A549 (cell line): ENCODE measurements around the gene COMT. TPM values are rescaled to one million over a fixed set of nuclear protein-coding genes. Genes with fewer than 3 reads are reported as not detected.

Experiments
- ATAC-seq, 2 experiments: fragments of 200-7000 bp in 1 of 2; fragments of >200 bp in 1 of 2; cut with Nextera tagmentation in 1 of 2; cut with Tn5 transposase in 1 of 2; 3 replicates each; pipeline versions ENCODE4 v1.8.0 to v1.9.1; 2018 to 2020; ENCODE audit warnings: mild to moderate bottlenecking in 1 of 2, moderate library complexity in 1 of 2
- CTCF ChIA-PET: fragments of 300-600 bp; sonication (Branson Sonifier 250); formaldehyde crosslinking; extraction: SDS; loops from one replicate; lab custom pipeline; 2021; ENCODE audit warnings: antibody characterized with exemption, inconsistent platforms; lab: Yijun Ruan, JAX
- POLR2A ChIA-PET: fragments of 350-600 bp; formaldehyde crosslinking; extraction: SDS; loops from one replicate; lab custom pipeline; 2021; ENCODE audit warnings: antibody characterized with exemption, inconsistent platforms; lab: Yijun Ruan, JAX
- DNase-seq, 2 experiments: peaks; one replicate each; pipeline versions ENCODE4 v3.0.0 to v3.0.0-alpha.2; 2011 to 2016; ENCODE audit warnings: low read depth in 1 of 2, low spot score in 1 of 2
- FAIRE-seq: peaks from 2 replicates; lab custom pipeline; 2011; peaks lifted over from hg19 to GRCh38; lab: Jason Lieb, UNC
- H3K27ac ChIP-seq, 2 experiments: fragments of >200 bp; sonication (Bioruptor Twin); formaldehyde crosslinking; 3 replicates each; pipeline ENCODE4 v1.5.1; 2016 to 2017
- H3K4me1 ChIP-seq: fragments of >200 bp; sonication (Bioruptor Twin); formaldehyde crosslinking; 3 replicates; pipeline ENCODE4 v1.6.1; 2016
- H3K4me2 ChIP-seq: fragments of >200 bp; sonication (Bioruptor Twin); formaldehyde crosslinking; 3 replicates; pipeline ENCODE4 v1.6.1; 2016
- H3K4me3 ChIP-seq: fragments of >200 bp; sonication (Bioruptor Twin); formaldehyde crosslinking; 3 replicates; pipeline ENCODE4 v1.5.1; 2016
- H3K9me3 ChIP-seq: fragments of >200 bp; sonication (Bioruptor Twin); formaldehyde crosslinking; 3 replicates; pipeline ENCODE4 v1.6.1; 2016
- CTCF ChIP-seq: fragments of >200 bp; sonication (Bioruptor Twin); formaldehyde crosslinking; IDR thresholded peaks from 3 replicates; pipeline ENCODE4 v1.5.1; 2016
- E2F6 ChIP-seq: IDR thresholded peaks from 2 replicates; pipeline ENCODE4 v1.6.1; 2012; ENCODE audit warnings: low read depth, borderline replicate concordance
- ELK1 ChIP-seq: fragments of 150-350 bp; IDR thresholded peaks from 2 replicates; pipeline ENCODE4 v1.6.1; 2014; ENCODE audit warnings: low read depth, mild to moderate bottlenecking, low read length
- EP300 ChIP-seq, 2 experiments: fragments of >200 bp; sonication (Bioruptor Twin); formaldehyde crosslinking; IDR thresholded peaks; 2 replicates in 1 of 2; 3 replicates in 1 of 2; pipeline ENCODE4 v1.6.1; 2016 to 2017
- FOSB ChIP-seq: fragments of 250-450 bp; sonication (Bioruptor Pico); IDR thresholded peaks from 2 replicates; pipeline ENCODE4 v1.5.0; 2020; ENCODE audit warnings: mild to moderate bottlenecking, moderate library complexity
- HMGXB4 ChIP-seq: fragments of 250-450 bp; sonication (Bioruptor Pico); IDR thresholded peaks from 2 replicates; pipeline ENCODE4 v1.5.0; 2021; ENCODE audit warnings: mild to moderate bottlenecking, moderate library complexity, borderline replicate concordance
- HOXB13 ChIP-seq: fragments of 250-450 bp; sonication (Bioruptor Pico); IDR thresholded peaks from 2 replicates; pipeline ENCODE4 v1.5.0; 2020; ENCODE audit warnings: low read depth, mild to moderate bottlenecking, moderate library complexity
- HOXB5 ChIP-seq: fragments of 250-450 bp; sonication (Bioruptor Pico); IDR thresholded peaks from 2 replicates; pipeline ENCODE4 v1.5.0; 2020; ENCODE audit warnings: mild to moderate bottlenecking, moderate library complexity
- NFE2L2 ChIP-seq: fragments of 150-350 bp; conservative IDR thresholded peaks from 2 replicates; pipeline ENCODE4 v1.6.1; 2014; ENCODE audit warnings: low read length
- NR3C1 ChIP-seq: fragments of >200 bp; sonication (Bioruptor Twin); formaldehyde crosslinking; IDR thresholded peaks from 3 replicates; pipeline ENCODE4 v1.6.1; 2017
- PBX3 ChIP-seq: IDR thresholded peaks from 2 replicates; pipeline ENCODE4 v1.6.1; 2012
- PHF8 ChIP-seq: fragments of 200-600 bp; sonication (generic); IDR thresholded peaks from 2 replicates; pipeline ENCODE4 v1.6.1; 2016; ENCODE audit warnings: low read depth, mild to moderate bottlenecking, antibody characterized with exemption, moderate library complexity, borderline replicate concordance
- POLR2AphosphoS2 ChIP-seq: conservative IDR thresholded peaks from 2 replicates; pipeline ENCODE4 v1.6.1; 2012; ENCODE audit warnings: low read length, improper control_type of control experiment, inconsistent platforms
- RAD21 ChIP-seq, 2 experiments: fragments of >200 bp in 1 of 2; sonication (Bioruptor Twin) in 1 of 2; formaldehyde crosslinking in 1 of 2; IDR thresholded peaks in 1 of 2; conservative IDR thresholded peaks in 1 of 2; 2 replicates in 1 of 2; 3 replicates in 1 of 2; pipeline ENCODE4 v1.6.1; 2012 to 2018; ENCODE audit warnings: inconsistent platforms in 1 of 2
- SMC3 ChIP-seq: fragments of >200 bp; sonication (Bioruptor Twin); formaldehyde crosslinking; IDR thresholded peaks from 3 replicates; pipeline ENCODE4 v1.6.1; 2018; ENCODE audit warnings: inconsistent platforms
- ZNF302 ChIP-seq: fragments of 250-450 bp; sonication (Bioruptor Pico); IDR thresholded peaks from 2 replicates; pipeline ENCODE4 v1.9.0; 2021; ENCODE audit warnings: inconsistent platforms, mild to moderate bottlenecking, moderate library complexity
- ZSCAN20 ChIP-seq: fragments of 250-450 bp; sonication (Bioruptor Pico); IDR thresholded peaks from 2 replicates; pipeline ENCODE4 v1.8.0; 2022; ENCODE audit warnings: mild to moderate bottlenecking, moderate library complexity
- WGBS: methylation state at CpG from one replicate; pipeline ENCODE4 v1.1.6; 2017; ENCODE audit errors: missing lambda C conversion rate; 5-methylcytosine and 5-hydroxymethylcytosine counted together
- polyA plus RNA-seq, 4 experiments: library from polyadenylated mRNA; depleted of rRNA in 3 of 4; stranded (reverse); fragments of >200 nt; fragmentation: RNase III in 1 of 4; extraction: RNeasy Plus Mini Kit Qiagen cat#74134 plus additional on column Dnase treatment in 1 of 4; gene quantifications; 2 replicates in 3 of 4; 3 replicates in 1 of 4; pipeline ENCODE4 v1.2.3, GENCODE V29; 2011 to 2017

COMT gene
- polyA plus RNA-seq, 2 of the 4 experiments (the other 2 are of a cell fraction), result 72.3 to 125 TPM

- DNase-seq, result peak; percentile 47 to 77
- FAIRE-seq, result no peak
- ChIA-PET POLR2A (no interaction called here), CTCF (interaction anchor here (0.6 to 3.8 kb wide), 6 partner anchors 8 to 70 kb away, joined by 3 to 20 read pairs (median 6); no protein-coding TSS in a partner anchor)
- 75% methylated on average over 14 of the region's 22 CpGs for WGBS
- Histone ChIP-seq H3K4me2 (no peak overlapping the region), H3K9me3 (no peaks in the 10 kb centered on the region), H3K4me1 (peaks cover 7% of the 10 kb centered on the region; the same call in 1 of the 3 replicates), H3K27ac (no peak overlapping the region), H3K4me3 (no peak overlapping the region)
- TF ChIP-seq CTCF (peak; percentile 36), SMC3 (0 out of 3 replicates have a peak, but pooled peaks have one; percentile 8), ZNF302 (CRISPR knock-in tag) (no peak), ZSCAN20 (no peak)
- ATAC-seq, result peak; percentile 66 to 83
Observed at GRCh38 chr22:19962246-19962908, 20.8 kb downstream of the COMT start.

GRCh38 chr22:19962909-19963806 is 21.6 kb downstream of the COMT start:
- no peak overlapping the region for H3K4me2 ChIP-seq
- FAIRE-seq (no peak), DNase-seq (no peak), ATAC-seq (no peak)
- H3K4me3 ChIP-seq, result no peak overlapping the region
- H3K4me1 ChIP-seq, result peaks cover 7% of the 10 kb centered on the region; the same call in 1 of the 3 replicates
- no peak overlapping the region for H3K27ac ChIP-seq
- no peak for TF ChIP-seq POLR2AphosphoS2
- TF ChIP-seq EP300 (IDR thresholded peaks at IDR 0.05), result no peak
- TF ChIP-seq E2F6, result no peak
- no peak for TF ChIP-seq HOXB5 (CRISPR knock-in tag)
- no peak for TF ChIP-seq ELK1
- no peak for TF ChIP-seq HOXB13
- no peak for TF ChIP-seq NR3C1
- no peak for TF ChIP-seq NFE2L2
- no peak for TF ChIP-seq PBX3
- no peak for TF ChIP-seq FOSB
- TF ChIP-seq RAD21 (conservative IDR thresholded peaks at IDR 0.05 in 1 of 2, IDR thresholded peaks at IDR 0.05 in 1 of 2), result no peak
- TF ChIP-seq HMGXB4 (CRISPR knock-in tag), result no peak
- TF ChIP-seq PHF8, result no peak
- ChIA-PET CTCF (interaction anchor here (0.9 to 3.8 kb wide), 5 partner anchors 9 to 51 kb away, joined by 3 to 20 read pairs (median 8); no protein-coding TSS in a partner anchor), POLR2A (no interaction called here)
- WGBS, result 87% methylated on average over 24 of the region's 30 CpGs
- no peaks in the 10 kb centered on the region for H3K9me3 ChIP-seq
